H1 (cell line): ENCODE data around the gene SH3GL1. TPM values are rescaled to one million over a fixed set of nuclear protein-coding genes. Genes with fewer than 3 reads are reported as not detected.

Experiments used
- CTCF ChIA-PET: fragments of 300-600 bp; sonication (Branson Sonifier 250); formaldehyde crosslinking; loops from one replicate; lab custom pipeline; 2021; ENCODE audit not compliant: partially characterized antibody; lab: Charles Lee
- POLR2A ChIA-PET: fragments of 300-600 bp; sonication (Branson Sonifier 250); formaldehyde crosslinking; loops from one replicate; lab custom pipeline; 2021; ENCODE audit warnings: inconsistent platforms; ENCODE audit not compliant: partially characterized antibody; lab: Charles Lee
- DNase-seq, 2 experiments: peaks; one replicate each; pipeline versions ENCODE4 v3.0.0 to v3.0.0-alpha.2; 2010 to 2022; ENCODE audit warnings: low spot score in 2 of 2, low read depth in 1 of 2, mixed read lengths in 1 of 2
- FAIRE-seq: peaks from 2 replicates; lab custom pipeline; 2011; peaks lifted over from hg19 to GRCh38; lab: Jason Lieb, UNC
- H2AFZ ChIP-seq: 2 replicates; pipeline ENCODE4 v1.8.1; 2012; ENCODE audit warnings: low read length, inconsistent platforms
- H2AK5ac ChIP-seq: 2 replicates; pipeline ENCODE4 v1.6.1; 2013; ENCODE audit warnings: low read depth, low read length
- H2BK120ac ChIP-seq: replicated peaks from 2 replicates; pipeline ENCODE3; 2013; ENCODE audit warnings: low read depth, low read length, inconsistent platforms
- H2BK12ac ChIP-seq: 2 replicates; pipeline ENCODE4 v1.6.1; 2013; ENCODE audit warnings: low read depth, low read length
- H2BK15ac ChIP-seq: 2 replicates; pipeline ENCODE4 v1.6.1; 2013; ENCODE audit warnings: low read length
- H2BK20ac ChIP-seq: 2 replicates; pipeline ENCODE4 v1.6.1; 2013; ENCODE audit warnings: low read length
- H2BK5ac ChIP-seq: 2 replicates; pipeline ENCODE4 v1.6.1; 2013; ENCODE audit warnings: low read depth, low read length
- H3K14ac ChIP-seq: 2 replicates; pipeline ENCODE4 v1.6.1; 2013; ENCODE audit warnings: inconsistent platforms; ENCODE audit not compliant: insufficient read length
- H3K18ac ChIP-seq: 2 replicates; pipeline ENCODE4 v1.6.1; 2013; ENCODE audit warnings: low read length; ENCODE audit errors: extremely low read depth
- H3K23ac ChIP-seq: 2 replicates; pipeline ENCODE4 v1.6.1; 2013; ENCODE audit warnings: inconsistent platforms; ENCODE audit not compliant: insufficient read length
- H3K23me2 ChIP-seq: 2 replicates; pipeline ENCODE4 v1.6.1; 2013; ENCODE audit warnings: low read depth, low read length
- H3K27ac ChIP-seq: 2 replicates; pipeline ENCODE4 v1.6.1; 2011; ENCODE audit warnings: low read depth, low read length, inconsistent platforms
- H3K27me3 ChIP-seq, 4 experiments: replicated peaks in 1 of 4; 1 replicate in 1 of 4; 2 replicates in 3 of 4; pipeline versions ENCODE4 v1.6.1 to v1.8.1; 2011 to 2013; ENCODE audit warnings: low read length in 3 of 4, mild to moderate bottlenecking in 3 of 4, inconsistent platforms in 2 of 4, mixed read lengths in 2 of 4, moderate library complexity in 1 of 4; ENCODE audit not compliant: control insufficient read depth in 3 of 4, insufficient read depth in 3 of 4; ENCODE audit errors: extremely low read depth in 1 of 4
- H3K36me3 ChIP-seq, 4 experiments: 2 replicates each; pipeline versions ENCODE4 v1.6.1 to v1.8.1; 2011 to 2013; ENCODE audit warnings: mild to moderate bottlenecking in 4 of 4, low read length in 3 of 4, moderate library complexity in 2 of 4, control low read depth in 1 of 4, inconsistent platforms in 1 of 4; ENCODE audit not compliant: insufficient read depth in 4 of 4, control insufficient read depth in 2 of 4
- H3K4ac ChIP-seq: replicated peaks from 2 replicates; pipeline ENCODE3; 2013; ENCODE audit warnings: low read length, low read depth, mixed read lengths, inconsistent platforms; ENCODE audit not compliant: insufficient read length
- H3K4me1 ChIP-seq, 4 experiments: replicated peaks in 1 of 4; 1 replicate in 1 of 4; 2 replicates in 3 of 4; pipeline versions ENCODE4 v1.6.1 to v1.8.1; 2011 to 2013; ENCODE audit warnings: low read length in 3 of 4, inconsistent platforms in 2 of 4, mixed read lengths in 1 of 4; ENCODE audit not compliant: insufficient read depth in 4 of 4, control insufficient read depth in 3 of 4
- H3K4me2 ChIP-seq, 2 experiments: 2 replicates each; pipeline versions ENCODE4 v1.6.1 to v1.8.1; 2011 to 2013; ENCODE audit warnings: low read depth in 2 of 2, low read length in 2 of 2, control low read depth in 1 of 2, inconsistent platforms in 1 of 2, mild to moderate bottlenecking in 1 of 2; ENCODE audit not compliant: insufficient read depth in 1 of 2
- H3K4me3 ChIP-seq, 4 experiments: fragments of 200-600, 300-600 bp in 1 of 4; sonication (generic), shearing (Covaris generic), sonication (Bioruptor Twin) in 1 of 4; 2 replicates each; pipeline versions ENCODE4 v1.5.1 to v1.8.1; 2011 to 2016; ENCODE audit warnings: low read length in 4 of 4, low read depth in 3 of 4, control low read depth in 2 of 4, inconsistent platforms in 2 of 4, mild to moderate bottlenecking in 2 of 4, mixed read lengths in 1 of 4, moderate library complexity in 1 of 4; ENCODE audit not compliant: insufficient read depth in 2 of 4; ENCODE audit errors: extremely low read depth in 1 of 4
- H3K56ac ChIP-seq: replicated peaks from 2 replicates; pipeline ENCODE3; 2013; ENCODE audit warnings: low read depth, mild to moderate bottlenecking, mixed read lengths, low read length, inconsistent platforms; ENCODE audit not compliant: insufficient read length
- H3K79me1 ChIP-seq: 2 replicates; pipeline ENCODE4 v1.6.1; 2013; ENCODE audit warnings: low read depth, low read length, control low read depth
- H3K79me2 ChIP-seq, 2 experiments: 2 replicates each; pipeline versions ENCODE4 v1.6.1 to v1.8.1; 2012 to 2013; ENCODE audit warnings: low read length in 2 of 2, mild to moderate bottlenecking in 2 of 2, inconsistent platforms in 1 of 2; ENCODE audit not compliant: insufficient read depth in 2 of 2, control insufficient read depth in 1 of 2
- H3K9ac ChIP-seq, 4 experiments: replicated peaks in 1 of 4; 1 replicate in 1 of 4; 2 replicates in 3 of 4; pipeline versions ENCODE4 v1.6.1 to v1.8.1; 2011 to 2013; ENCODE audit warnings: low read depth in 3 of 4, low read length in 3 of 4, control low read depth in 2 of 4, mild to moderate bottlenecking in 2 of 4, moderate library complexity in 2 of 4, inconsistent platforms in 1 of 4; ENCODE audit errors: extremely low read depth in 1 of 4
- H3K9me3 ChIP-seq, 2 experiments: 2 replicates each; pipeline versions ENCODE4 v1.6.1 to v1.8.1; 2012 to 2013; ENCODE audit warnings: mild to moderate bottlenecking in 2 of 2, moderate library complexity in 2 of 2, control low read depth in 1 of 2, inconsistent platforms in 1 of 2, low read depth in 1 of 2, low read length in 1 of 2, mixed read lengths in 1 of 2; ENCODE audit not compliant: insufficient read depth in 2 of 2
- H4K20me1 ChIP-seq, 2 experiments: replicated peaks in 1 of 2; 2 replicates each; pipeline versions ENCODE3 to v1.8.1; 2011 to 2013; ENCODE audit warnings: inconsistent platforms in 2 of 2, low read length in 2 of 2, mild to moderate bottlenecking in 1 of 2; ENCODE audit not compliant: insufficient read depth in 2 of 2, control insufficient read depth in 1 of 2
- H4K5ac ChIP-seq: 2 replicates; pipeline ENCODE4 v1.6.1; 2013; ENCODE audit warnings: low read length, low read depth, mixed read lengths, inconsistent platforms; ENCODE audit not compliant: insufficient read length
- H4K8ac ChIP-seq: 2 replicates; pipeline ENCODE4 v1.8.0; 2013; ENCODE audit warnings: mild to moderate bottlenecking, moderate library complexity, low read length, inconsistent platforms; ENCODE audit not compliant: insufficient read depth; ENCODE audit errors: extremely low read depth
- H4K91ac ChIP-seq: replicated peaks from 2 replicates; pipeline ENCODE3; 2013; ENCODE audit warnings: low read length, mixed read lengths, inconsistent platforms; ENCODE audit not compliant: insufficient read length
- BRCA1 ChIP-seq: IDR thresholded peaks from 2 replicates; pipeline ENCODE4 v1.6.1; 2012; ENCODE audit warnings: low read depth, low read length, improper control_type of control experiment
- CBX8 ChIP-seq: fragments of 300-800, 300-1000 bp; sonication (generic); IDR thresholded peaks from 2 replicates; pipeline ENCODE4 v1.7.1; 2016; ENCODE audit warnings: low read depth, low read length, borderline replicate concordance
- CHD1 ChIP-seq: IDR thresholded peaks from 2 replicates; pipeline ENCODE4 v1.6.1; 2012; ENCODE audit warnings: low read depth, low read length, improper control_type of control experiment
- CTBP2 ChIP-seq: IDR thresholded peaks from 2 replicates; pipeline ENCODE4 v1.7.0; 2011; ENCODE audit warnings: borderline replicate concordance, mild to moderate bottlenecking, moderate library complexity, mixed read lengths, low read length; ENCODE audit not compliant: insufficient read depth, insufficient read length
- KDM4A ChIP-seq: IDR thresholded peaks from one replicate; pipeline ENCODE4 v1.7.1; 2012; ENCODE audit warnings: low read depth, mild to moderate bottlenecking, moderate library complexity, low read length, inconsistent platforms; ENCODE audit not compliant: severe bottlenecking
- MAFK ChIP-seq: IDR thresholded peaks from 2 replicates; pipeline ENCODE4 v1.6.1; 2012; ENCODE audit warnings: low read depth, mild to moderate bottlenecking, improper control_type of control experiment, low read length
- POLR2A ChIP-seq, 2 experiments: IDR thresholded peaks; 1 replicate in 1 of 2; 2 replicates in 1 of 2; pipeline ENCODE4 v1.6.1; 2011; ENCODE audit warnings: low read depth in 2 of 2, low read length in 2 of 2, mild to moderate bottlenecking in 2 of 2; ENCODE audit errors: control extremely low read depth in 1 of 2
- RBBP5 ChIP-seq: IDR thresholded peaks from 2 replicates; pipeline ENCODE4 v1.7.1; 2012; ENCODE audit warnings: low read depth, mild to moderate bottlenecking, inconsistent platforms, low read length, moderate library complexity, borderline replicate concordance
- RXRA ChIP-seq: IDR thresholded peaks from 2 replicates; pipeline ENCODE4 v1.6.1; 2011; ENCODE audit warnings: low read depth, mild to moderate bottlenecking, low read length, moderate library complexity; ENCODE audit not compliant: insufficient read depth
- WGBS, 2 experiments: shearing (Covaris generic) in 1 of 2; methylation state at CpG; one replicate each; pipeline versions ENCODE4 v1.1.6 to v1.1.7; 2013 to 2015; ENCODE audit warnings: low lambda C conversion rate in 2 of 2, mixed read lengths in 2 of 2, inconsistent platforms in 1 of 2, low coverage in 1 of 2, missing lambda C conversion rate in 1 of 2; ENCODE audit not compliant: insufficient replicate concordance in 2 of 2, insufficient coverage in 1 of 2, insufficient read length in 1 of 2; ENCODE audit errors: extremely low coverage in 1 of 2, missing lambda C conversion rate in 1 of 2; 5-methylcytosine and 5-hydroxymethylcytosine counted together
- polyA plus RNA-seq, 7 experiments: library from polyadenylated mRNA; depleted of rRNA in 3 of 7; stranded (reverse) in 5 of 7; unstranded in 2 of 7; fragments of >200 nt in 5 of 7; fragments of 200-250 nt in 2 of 7; gene quantifications; 1 replicate in 5 of 7; 2 replicates in 1 of 7; 4 replicates in 1 of 7; pipeline versions ENCODE4 v1.2.1 to v1.2.3, GENCODE V29; 2011 to 2013; ENCODE audit warnings: missing spikeins in 2 of 7, mixed read lengths in 2 of 7
- total RNA-seq: library from RNA; stranded (reverse); fragmentation: NEBNext Ultra II Directional; extraction: Animal tissue kit (Norgen Biotek cat#: 25700); gene quantifications from 2 replicates; pipeline ENCODE4 v1.2.1, GENCODE V29; 2021
- TF ChIP-seq, protein P1 (sequence below): IDR thresholded peaks from 2 replicates; pipeline ENCODE4 v1.6.1; 2011; ENCODE audit warnings: low read length, improper control_type of control experiment

The SH3GL1 gene
- total and polyA plus RNA-seq, 2 of the 8 experiments (the other 6 are each of a cell fraction or from before 2014, with no cell fraction given): 81.5 to 102 TPM

DNA sequence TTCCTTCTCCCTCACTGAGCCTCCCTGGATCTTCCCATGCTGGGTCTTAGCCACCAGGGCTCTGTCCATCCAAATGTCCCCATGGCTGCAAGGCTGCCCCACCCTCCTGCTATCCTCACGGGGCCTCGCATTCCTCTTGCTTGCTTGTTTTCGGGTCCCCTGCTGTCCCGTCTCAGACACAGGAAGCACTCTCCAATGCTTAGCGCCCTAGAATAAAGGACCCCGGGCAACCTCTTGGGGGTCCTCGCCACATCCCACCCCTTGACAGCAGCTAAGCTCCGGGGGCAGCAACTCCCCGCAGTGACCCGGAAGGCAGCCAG is 23.7 kb downstream of the SH3GL1 start:
- DNase-seq: no peak
- Histone ChIP-seq H3K18ac (no peak overlapping the region), H2BK5ac (0 out of 2 replicates have a peak overlapping the region, but pooled peaks have one; percentile 28), H3K23ac (no peak overlapping the region), H2BK12ac (no peak overlapping the region), H3K79me1 (peaks cover 17% of the 10 kb centered on the region), H2BK15ac (no peak overlapping the region), H3K36me3 (no peaks in the 10 kb centered on the region), H3K79me2 (peaks cover 0 to 44% of the 10 kb centered on the region in 2 experiments; a peak in 1 of 4 replicates), H3K27ac (no peak overlapping the region; the same call in 1 of the 2 replicates), H3K27me3 (no peaks in the 10 kb centered on the region), H2AFZ (no peak overlapping the region), H3K4ac (no peak overlapping the region), H3K9me3 (no peaks in the 10 kb centered on the region), H3K9ac (no peak overlapping the region), H3K23me2 (no peaks in the 10 kb centered on the region)
- ChIA-PET CTCF (interaction anchor here (0.7 to 6.3 kb wide), 11 partner anchors 8 to 237 kb away, joined by 3 to 72 read pairs (median 6); partner anchors contain the start of genes CHAF1A and SH3GL1), POLR2A (interaction anchor here (1.0 to 5.8 kb wide), 11 partner anchors 8 to 49 kb away, joined by 3 to 63 read pairs (median 6); partner anchors contain the start of gene MPND)
- no peak for FAIRE-seq
- 82% methylated on average over 8 of the region's 10 CpGs; no CpG with 5 or more reads in 1 of the 2 experiments for WGBS, 2 experiments
- TF ChIP-seq KDM4A (no peak), RBBP5 (no peak), MAFK (no peak), RXRA (no peak), CTBP2 (no peak), POLR2A (IDR thresholded peaks at IDR 0.05; ENCODE audit: control extremely low read depth in 1 of 2, low read depth in 2 of 2, low read length in 2 of 2) (no peak), CBX8 (no peak), CHD1 (no peak), BRCA1 (no peak)
- TF ChIP-seq, protein P1, sequence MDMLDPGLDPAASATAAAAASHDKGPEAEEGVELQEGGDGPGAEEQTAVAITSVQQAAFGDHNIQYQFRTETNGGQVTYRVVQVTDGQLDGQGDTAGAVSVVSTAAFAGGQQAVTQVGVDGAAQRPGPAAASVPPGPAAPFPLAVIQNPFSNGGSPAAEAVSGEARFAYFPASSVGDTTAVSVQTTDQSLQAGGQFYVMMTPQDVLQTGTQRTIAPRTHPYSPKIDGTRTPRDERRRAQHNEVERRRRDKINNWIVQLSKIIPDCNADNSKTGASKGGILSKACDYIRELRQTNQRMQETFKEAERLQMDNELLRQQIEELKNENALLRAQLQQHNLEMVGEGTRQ: no peak
- TF ChIP-seq, all 59 proteins: peak for 0
- Histone ChIP-seq H2BK20ac (no peak overlapping the region), H2BK120ac (no peak overlapping the region), H3K14ac (no peak overlapping the region), H3K4me1 (peaks cover 5 to 43% (median 35%) of the 10 kb centered on the region in 4 experiments), H4K91ac (peak overlapping the region; percentile 34), H4K8ac (peak overlapping the region; percentile 82), H4K5ac (no peak overlapping the region), H4K20me1 (peaks cover 16 to 42% of the 10 kb centered on the region in 2 experiments), H3K4me3 (no peak overlapping the region), H3K56ac (no peak overlapping the region), H3K4me2 (no peak overlapping the region), H2AK5ac (peak overlapping the region; percentile 9; the same call in 1 of the 2 replicates)
